Activated T-cell treated with anti-CD3 and anti-CD28 coated beads, Interleukin-2, amount 50 U/mL, for 4 hours (primary cell): ENCODE results near the gene BHLHA15. TPM values are rescaled to one million over a fixed set of nuclear protein-coding genes. Genes with fewer than 3 reads are reported as not detected.

Source experiments
- ATAC-seq, 2 donors: fragments of 200-7000 bp; cut with Tn5 transposase; one replicate each; pipeline ENCODE4 v1.10.0; 2021
- DNase-seq: peaks from one replicate; pipeline ENCODE4 v3.0.0-alpha.2; 2020
- H3K27me3 Mint-ChIP-seq: one replicate; pipeline ENCODE4 v1.8.0; 2021; ENCODE audit warnings: low read depth, mixed read lengths
- H3K36me3 Mint-ChIP-seq: one replicate; pipeline ENCODE4 v1.8.0; 2022; ENCODE audit warnings: mixed read lengths; ENCODE audit not compliant: insufficient read depth
- H3K4me1 Mint-ChIP-seq: one replicate; pipeline ENCODE4 v1.8.0; 2021; ENCODE audit warnings: low read depth, mixed read lengths
- H3K4me3 Mint-ChIP-seq: one replicate; pipeline ENCODE4 v1.8.0; 2021; ENCODE audit warnings: mild to moderate bottlenecking, moderate library complexity, mixed read lengths
- H3K9me3 Mint-ChIP-seq: one replicate; pipeline ENCODE4 v1.8.0; 2021; ENCODE audit warnings: mixed read lengths
- total RNA-seq, 3 donors: library from RNA; stranded (reverse); gene quantifications; one replicate each; pipeline ENCODE4 v1.2.1, GENCODE V29; 2021

Gene BHLHA15
- total RNA-seq, 3 donors from 2014 or later: 0.52 to 0.69 TPM; not detected in 1

DNA sequence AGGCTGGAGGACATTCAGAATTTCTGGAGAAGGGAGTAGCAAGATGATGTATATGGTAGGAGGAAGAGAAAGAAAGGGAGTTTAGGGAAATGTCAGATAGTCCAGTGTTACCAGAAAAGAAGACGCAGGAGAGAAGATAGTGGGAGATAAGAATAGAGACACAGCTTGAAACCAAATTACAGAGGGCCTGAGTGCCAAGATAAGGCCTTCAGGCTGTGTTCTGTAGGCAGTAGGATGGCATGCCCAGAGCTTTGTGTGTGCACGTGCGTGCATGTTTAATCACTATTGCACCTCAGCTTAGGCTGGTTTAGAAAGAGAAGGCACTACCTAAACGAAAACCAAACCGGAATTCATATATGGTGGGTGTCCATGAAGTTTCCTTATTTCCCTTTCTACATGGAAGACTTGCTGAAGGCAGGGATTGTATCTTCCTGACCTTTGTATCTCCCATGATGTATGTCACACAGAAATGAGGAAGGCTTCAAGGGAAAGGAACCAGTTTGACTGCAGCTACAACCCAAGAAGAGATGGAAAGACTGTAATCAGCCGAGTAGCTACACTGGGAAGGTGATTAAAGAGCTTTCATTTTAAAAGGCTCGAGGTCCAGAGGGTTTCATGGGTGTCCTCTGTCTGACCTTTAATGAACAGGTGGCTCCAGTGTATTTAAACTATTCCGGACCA lies 35.8 kb upstream of the BHLHA15 start:
- H3K4me1 Mint-ChIP-seq: no peaks in the 10 kb centered on the region
- H3K27me3 Mint-ChIP-seq: no peaks in the 10 kb centered on the region
- no peaks in the 10 kb centered on the region for H3K9me3 Mint-ChIP-seq
- ATAC-seq (no peak), DNase-seq (no peak)
- H3K4me3 Mint-ChIP-seq: no peak overlapping the region
- peaks cover 18% of the 10 kb centered on the region for H3K36me3 Mint-ChIP-seq

DNA sequence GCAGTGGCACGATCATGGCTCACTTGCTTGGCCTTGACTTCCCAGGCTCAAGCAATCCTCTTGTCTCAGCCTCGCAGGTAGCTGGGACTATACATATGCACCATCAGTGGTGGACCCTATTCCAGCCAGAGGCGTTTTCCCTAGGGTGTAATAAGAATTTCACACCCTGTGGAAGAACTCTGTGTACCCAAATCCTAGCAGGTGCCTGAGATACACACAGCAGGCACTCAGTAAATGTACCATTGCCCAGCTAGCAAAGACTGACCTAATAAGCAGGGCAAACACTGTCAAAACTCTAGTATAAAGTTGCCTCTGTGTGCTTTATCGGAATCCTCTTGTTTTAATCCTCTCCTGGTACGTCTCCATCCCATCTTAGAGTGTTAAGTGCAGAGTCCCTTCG lies 33.7 kb upstream of the BHLHA15 start:
- Mint-ChIP-seq H3K9me3 (no peaks in the 10 kb centered on the region), H3K4me3 (no peak overlapping the region), H3K4me1 (no peaks in the 10 kb centered on the region), H3K27me3 (no peaks in the 10 kb centered on the region), H3K36me3 (peaks cover 18% of the 10 kb centered on the region)
- DNase-seq (no peak), ATAC-seq (no peak)

DNA sequence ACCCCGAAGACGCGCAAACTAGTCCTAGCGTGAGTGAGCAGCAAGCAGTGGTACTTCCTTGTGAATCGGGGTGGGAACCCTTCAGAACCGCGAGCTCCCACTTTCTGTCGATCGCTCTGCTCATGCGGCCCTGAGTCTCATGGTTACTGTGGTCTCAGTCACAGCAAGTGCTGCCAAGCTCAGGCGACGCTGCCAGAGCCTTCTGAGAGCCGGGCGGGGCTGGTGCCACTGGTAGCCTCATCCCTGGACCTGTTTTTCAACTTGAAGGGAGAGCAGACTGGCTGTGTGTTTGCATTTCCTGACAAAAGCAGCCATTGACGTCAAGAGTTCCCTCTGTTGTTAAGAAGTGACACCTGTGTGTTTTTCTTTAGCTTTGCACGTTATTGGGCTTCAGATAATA lies 32.9 kb upstream of the BHLHA15 start:
- Mint-ChIP-seq H3K4me1 (no peaks in the 10 kb centered on the region), H3K36me3 (peaks cover 17% of the 10 kb centered on the region)

DNA sequence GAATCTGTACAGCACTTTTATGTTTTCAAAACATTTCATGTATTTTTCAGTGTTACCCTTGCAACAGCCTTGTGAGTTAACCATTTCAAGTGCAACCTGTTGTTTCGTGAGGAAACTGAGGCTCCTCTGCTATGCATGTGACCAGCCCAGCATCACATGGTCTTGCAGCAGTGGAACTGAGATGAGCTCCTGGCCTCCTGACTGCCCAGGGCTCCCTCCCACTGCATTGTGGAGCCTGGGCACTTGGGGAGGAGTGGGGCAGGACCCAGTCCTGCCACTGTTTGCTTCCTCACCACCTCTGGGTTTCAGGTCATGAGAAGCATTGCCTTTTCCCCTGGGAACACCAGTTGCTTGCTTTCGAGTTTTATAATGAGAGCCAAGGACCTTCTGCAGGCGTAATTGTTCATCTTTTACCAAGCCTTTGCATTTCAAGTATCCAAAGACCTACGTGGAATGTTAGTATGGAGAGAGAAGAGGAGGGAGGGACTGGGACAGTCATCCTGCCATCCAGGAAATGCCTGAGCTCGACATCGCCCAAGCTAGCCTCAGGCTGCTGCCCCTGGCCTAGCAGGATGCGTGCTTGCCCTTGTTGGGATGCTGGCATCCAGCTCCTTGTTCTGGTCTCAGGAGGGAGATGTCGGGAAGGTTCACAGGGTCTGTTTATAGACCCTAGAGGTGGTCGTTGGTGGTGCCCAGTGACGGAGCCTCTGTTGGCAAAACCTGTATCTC lies 32.3 kb upstream of the BHLHA15 start:
- Mint-ChIP-seq H3K36me3 (peaks cover 17% of the 10 kb centered on the region), H3K9me3 (no peaks in the 10 kb centered on the region), H3K4me3 (no peak overlapping the region), H3K27me3 (no peaks in the 10 kb centered on the region), H3K4me1 (no peaks in the 10 kb centered on the region)
- ATAC-seq: no peak
- no peak for DNase-seq

More for the DNA sequence above, 32.9 kb upstream of the BHLHA15 start:
- ATAC-seq (no peak), DNase-seq (no peak)
- Mint-ChIP-seq H3K4me3 (no peak overlapping the region), H3K27me3 (no peaks in the 10 kb centered on the region), H3K9me3 (no peaks in the 10 kb centered on the region)

DNA sequence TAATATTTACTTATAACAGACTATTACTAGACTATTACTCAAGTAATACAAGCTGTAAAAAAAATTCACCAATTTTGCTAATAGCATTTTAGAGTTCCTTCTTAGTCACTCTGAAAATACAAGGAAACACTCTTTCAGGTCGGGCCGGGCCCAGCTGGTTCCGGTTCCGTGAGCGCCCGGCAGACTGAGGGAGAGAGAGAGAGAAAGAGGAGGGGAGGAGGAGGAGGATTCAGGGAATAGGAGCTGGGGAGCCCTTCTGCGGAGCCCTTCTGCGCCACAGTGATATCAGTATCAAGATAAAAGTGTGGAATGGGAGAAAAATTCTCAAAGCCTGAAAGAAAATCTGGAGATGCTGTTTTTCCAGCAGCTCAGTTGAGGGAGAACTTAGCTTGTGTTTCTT lies 30.5 kb upstream of the BHLHA15 start:
- no peaks in the 10 kb centered on the region for H3K27me3 Mint-ChIP-seq

DNA sequence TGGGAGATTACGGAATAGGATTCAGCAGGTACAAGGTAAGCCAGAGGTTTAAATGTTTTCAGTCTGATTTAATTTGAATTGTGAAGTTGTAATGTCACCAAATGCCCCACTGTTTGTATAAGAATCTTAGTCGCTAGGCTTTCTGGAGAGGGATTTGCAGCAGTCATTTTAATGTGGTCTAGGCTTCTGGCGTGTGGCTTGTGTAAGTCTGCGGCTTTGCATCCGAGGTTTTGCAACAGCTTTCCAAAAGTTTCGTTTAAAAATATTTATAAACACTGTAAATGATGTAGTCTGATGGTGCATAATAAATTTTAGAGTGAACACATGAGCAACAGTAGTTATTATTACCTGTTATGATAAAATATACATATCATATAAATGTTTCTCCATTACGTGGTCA lies 26.1 kb upstream of the BHLHA15 start:
- no peak overlapping the region for H3K4me3 Mint-ChIP-seq
- no peak for ATAC-seq
- H3K27me3 Mint-ChIP-seq: no peaks in the 10 kb centered on the region
- H3K9me3 Mint-ChIP-seq: peaks cover 3% of the 10 kb centered on the region
- no peak for DNase-seq
- peaks cover 28% of the 10 kb centered on the region for H3K36me3 Mint-ChIP-seq
- H3K4me1 Mint-ChIP-seq: peaks cover 4% of the 10 kb centered on the region

More for the DNA sequence above, 30.5 kb upstream of the BHLHA15 start:
- H3K36me3 Mint-ChIP-seq: peaks cover 11% of the 10 kb centered on the region
- ATAC-seq (no peak), DNase-seq (no peak)
- H3K9me3 Mint-ChIP-seq: no peaks in the 10 kb centered on the region
- no peaks in the 10 kb centered on the region for H3K4me1 Mint-ChIP-seq
- no peak overlapping the region for H3K4me3 Mint-ChIP-seq

DNA sequence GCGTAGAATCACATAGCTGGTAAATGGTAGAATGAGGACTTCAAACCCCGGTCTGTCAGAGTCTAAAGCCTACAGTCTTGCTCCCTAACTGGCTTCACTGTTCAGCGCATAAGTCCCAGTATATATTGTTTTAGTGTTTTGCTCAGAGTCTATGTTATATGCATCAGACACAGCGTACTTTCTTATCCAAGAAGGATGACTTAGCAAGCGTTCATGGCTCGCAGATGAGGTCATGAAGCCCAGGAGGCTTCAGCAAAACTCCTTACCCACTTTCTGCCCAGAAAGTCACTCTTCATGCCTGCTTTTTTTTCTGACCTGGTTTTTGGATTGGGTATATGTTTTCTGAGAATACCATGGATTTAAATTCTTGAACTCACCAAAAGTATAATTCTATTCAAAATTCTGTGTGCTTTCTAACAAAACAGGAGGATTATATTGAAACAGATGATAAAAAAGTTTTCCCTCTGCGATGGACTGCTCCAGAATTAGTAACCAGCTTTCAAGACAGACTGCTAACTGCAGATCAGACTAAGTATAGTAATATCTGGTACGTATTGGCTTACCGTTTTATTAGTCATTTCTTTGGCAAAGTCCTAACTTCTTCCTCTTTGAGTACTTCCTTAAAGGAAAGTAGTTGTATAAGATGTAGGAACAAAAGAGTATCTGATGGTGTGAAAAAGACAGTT lies 24.6 kb upstream of the BHLHA15 start:
- peaks cover 29% of the 10 kb centered on the region for H3K36me3 Mint-ChIP-seq
- H3K27me3 Mint-ChIP-seq: no peaks in the 10 kb centered on the region
- ATAC-seq (no peak), DNase-seq (no peak)
- no peak overlapping the region for H3K4me3 Mint-ChIP-seq
- peaks cover 3% of the 10 kb centered on the region for H3K9me3 Mint-ChIP-seq
- peaks cover 4% of the 10 kb centered on the region for H3K4me1 Mint-ChIP-seq

DNA sequence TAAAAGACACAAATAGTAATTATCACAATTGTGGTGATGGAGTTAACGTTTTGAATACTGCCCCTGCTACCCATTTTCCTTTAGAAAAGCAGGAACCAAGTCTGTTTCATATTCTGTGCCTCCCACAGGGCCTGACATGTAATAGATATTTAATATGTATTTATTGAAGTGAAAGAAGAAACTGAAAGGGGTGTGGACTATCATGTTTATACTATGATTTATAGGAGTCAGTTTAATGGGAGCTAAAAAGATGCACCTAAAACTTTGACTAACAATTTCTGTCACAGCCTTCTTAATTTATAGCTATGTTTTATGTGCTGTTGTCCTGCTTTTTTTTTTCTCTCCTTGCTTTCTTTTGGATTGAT lies 24.1 kb upstream of the BHLHA15 start:
- no peak for ATAC-seq
- H3K4me1 Mint-ChIP-seq: peaks cover 4% of the 10 kb centered on the region
- peaks cover 30% of the 10 kb centered on the region for H3K36me3 Mint-ChIP-seq
- DNase-seq: no peak
- H3K9me3 Mint-ChIP-seq: peaks cover 3% of the 10 kb centered on the region
- H3K4me3 Mint-ChIP-seq: no peak overlapping the region
- H3K27me3 Mint-ChIP-seq: no peaks in the 10 kb centered on the region

DNA sequence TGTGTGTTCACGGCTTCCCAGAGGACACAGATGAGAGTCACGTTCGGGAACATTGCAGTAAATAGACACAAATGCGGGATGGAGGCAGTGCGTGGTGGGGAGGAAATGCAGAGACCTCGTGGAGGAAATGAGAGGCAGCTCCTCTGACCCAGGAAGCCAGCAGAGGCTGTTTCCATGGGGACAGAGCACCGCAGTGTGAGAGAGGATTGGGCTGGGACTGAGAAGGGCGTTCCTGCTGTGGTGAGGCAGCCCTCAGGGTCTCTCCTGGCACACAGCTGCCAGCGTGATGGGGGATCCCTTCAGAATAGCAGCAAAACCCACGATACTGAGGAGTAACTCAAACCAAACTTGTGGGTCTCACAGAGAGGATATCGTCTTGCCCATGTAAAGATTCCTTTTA lies 21.7 kb upstream of the BHLHA15 start:
- DNase-seq: no peak
- ATAC-seq: no peak
- Mint-ChIP-seq H3K9me3 (peaks cover 3% of the 10 kb centered on the region), H3K4me1 (peaks cover 4% of the 10 kb centered on the region), H3K27me3 (no peaks in the 10 kb centered on the region), H3K4me3 (no peak overlapping the region), H3K36me3 (peaks cover 43% of the 10 kb centered on the region)

DNA sequence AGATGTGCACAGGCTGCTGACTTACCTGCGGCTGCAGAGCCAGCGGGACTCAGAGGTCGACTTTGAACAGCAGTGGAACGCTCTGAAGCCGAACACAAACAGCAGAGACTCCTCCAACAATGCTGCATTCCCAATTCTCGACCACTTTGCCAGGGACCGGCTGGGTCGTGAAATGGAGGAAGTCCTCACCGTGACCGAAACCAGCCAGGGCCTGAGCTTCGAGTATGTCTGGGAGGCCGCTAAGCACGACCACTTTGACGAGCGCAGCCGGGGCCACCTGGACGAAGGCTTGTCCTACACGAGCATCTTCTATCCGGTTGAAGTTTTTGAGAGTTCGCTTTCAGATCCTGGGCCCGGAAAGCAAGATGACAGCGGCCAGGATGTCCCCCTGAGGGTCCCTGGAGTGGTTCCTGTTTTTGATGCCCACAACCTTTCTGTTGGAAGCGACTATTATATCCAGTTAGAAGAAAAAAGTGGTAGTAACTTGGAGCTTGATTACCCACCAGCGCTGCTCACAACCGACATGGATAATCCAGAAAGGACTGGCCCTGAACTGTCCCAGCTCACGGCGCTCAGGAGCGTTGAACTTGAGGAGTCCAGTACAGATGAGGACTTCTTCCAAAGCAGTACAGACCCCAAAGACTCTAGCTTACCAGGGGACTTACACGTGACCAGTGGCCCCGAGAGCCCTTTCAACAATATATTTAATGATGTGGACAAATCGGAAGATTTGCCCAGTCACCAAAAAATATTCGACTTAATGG lies 19.4 kb upstream of the BHLHA15 start:
- ATAC-seq (no peak), DNase-seq (no peak)
- H3K27me3 Mint-ChIP-seq: no peaks in the 10 kb centered on the region
- H3K36me3 Mint-ChIP-seq: peaks cover 44% of the 10 kb centered on the region
- peaks cover 3% of the 10 kb centered on the region for H3K4me1 Mint-ChIP-seq
- H3K4me3 Mint-ChIP-seq: no peak overlapping the region
- H3K9me3 Mint-ChIP-seq: peaks cover 3% of the 10 kb centered on the region

DNA sequence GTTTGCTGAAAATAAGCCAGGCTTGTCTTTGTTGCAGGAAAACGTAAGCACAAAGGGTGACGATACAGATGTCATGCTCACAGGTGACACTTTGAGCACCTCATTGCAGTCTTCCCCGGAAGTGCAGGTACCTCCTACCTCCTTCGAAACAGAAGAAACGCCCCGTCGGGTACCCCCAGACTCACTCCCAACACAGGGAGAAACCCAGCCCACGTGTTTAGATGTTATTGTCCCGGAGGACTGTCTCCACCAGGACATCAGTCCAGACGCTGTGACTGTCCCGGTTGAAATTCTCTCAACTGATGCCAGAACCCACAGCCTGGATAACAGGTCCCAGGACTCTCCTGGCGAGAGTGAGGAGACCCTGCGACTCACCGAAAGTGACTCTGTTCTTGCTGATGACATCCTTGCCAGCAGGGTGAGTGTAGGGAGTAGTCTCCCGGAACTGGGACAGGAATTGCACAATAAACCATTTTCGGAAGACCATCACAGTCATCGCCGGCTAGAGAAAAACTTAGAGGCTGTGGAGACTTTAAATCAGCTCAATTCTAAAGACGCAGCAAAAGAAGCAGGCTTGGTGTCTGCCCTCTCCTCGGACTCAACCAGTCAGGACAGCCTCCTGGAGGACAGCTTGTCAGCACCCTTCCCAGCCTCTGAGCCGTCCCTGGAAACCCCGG lies 18.3 kb upstream of the BHLHA15 start:
- DNase-seq (no peak), ATAC-seq (no peak)
- H3K4me3 Mint-ChIP-seq: no peak overlapping the region
- peaks cover 2% of the 10 kb centered on the region for H3K4me1 Mint-ChIP-seq
- peaks cover 3% of the 10 kb centered on the region for H3K9me3 Mint-ChIP-seq
- H3K27me3 Mint-ChIP-seq: no peaks in the 10 kb centered on the region
- peaks cover 41% of the 10 kb centered on the region for H3K36me3 Mint-ChIP-seq

DNA sequence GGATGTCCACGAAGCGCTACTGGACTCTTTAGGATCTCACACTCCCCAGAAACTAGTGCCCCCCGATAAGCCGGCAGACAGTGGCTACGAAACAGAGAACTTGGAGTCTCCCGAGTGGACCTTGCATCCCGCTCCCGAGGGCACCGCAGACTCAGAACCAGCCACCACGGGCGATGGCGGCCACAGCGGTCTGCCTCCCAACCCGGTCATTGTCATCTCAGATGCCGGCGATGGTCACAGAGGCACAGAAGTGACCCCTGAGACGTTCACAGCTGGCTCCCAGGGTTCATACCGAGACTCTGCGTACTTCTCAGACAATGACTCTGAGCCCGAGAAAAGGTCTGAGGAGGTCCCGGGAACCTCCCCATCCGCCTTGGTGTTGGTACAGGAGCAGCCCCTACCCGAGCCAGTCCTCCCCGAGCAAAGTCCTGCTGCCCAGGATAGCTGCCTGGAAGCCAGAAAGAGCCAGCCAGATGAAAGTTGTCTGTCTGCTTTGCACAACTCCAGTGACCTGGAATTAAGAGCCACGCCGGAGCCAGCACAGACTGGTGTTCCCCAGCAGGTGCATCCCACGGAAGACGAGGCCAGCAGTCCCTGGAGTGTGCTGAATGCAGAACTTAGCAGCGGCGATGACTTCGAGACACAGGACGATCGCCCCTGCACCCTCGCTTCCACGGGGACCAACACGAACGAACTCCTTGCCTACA lies 17.6 kb upstream of the BHLHA15 start:
- Mint-ChIP-seq H3K4me3 (no peak overlapping the region), H3K9me3 (peaks cover 3% of the 10 kb centered on the region), H3K27me3 (no peaks in the 10 kb centered on the region), H3K36me3 (peaks cover 37% of the 10 kb centered on the region), H3K4me1 (peaks cover 2% of the 10 kb centered on the region)
- ATAC-seq (no peak), DNase-seq (no peak)

DNA sequence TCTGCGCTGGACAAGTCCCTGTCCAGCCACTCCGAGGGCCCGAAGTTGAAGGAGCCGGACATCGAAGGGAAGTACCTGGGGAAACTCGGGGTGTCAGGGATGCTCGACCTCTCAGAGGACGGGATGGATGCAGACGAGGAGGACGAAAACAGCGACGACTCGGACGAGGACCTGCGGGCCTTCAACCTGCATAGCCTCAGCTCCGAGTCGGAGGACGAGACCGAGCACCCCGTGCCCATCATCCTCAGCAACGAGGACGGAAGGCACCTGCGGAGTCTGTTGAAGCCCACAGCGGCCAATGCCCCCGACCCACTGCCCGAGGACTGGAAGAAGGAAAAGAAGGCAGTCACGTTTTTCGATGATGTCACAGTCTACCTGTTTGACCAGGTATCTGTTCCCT lies 17.1 kb upstream of the BHLHA15 start:
- ATAC-seq (no peak), DNase-seq (no peak)
- Mint-ChIP-seq H3K36me3 (peaks cover 34% of the 10 kb centered on the region), H3K9me3 (peaks cover 4% of the 10 kb centered on the region), H3K27me3 (no peaks in the 10 kb centered on the region), H3K4me1 (peaks cover 4% of the 10 kb centered on the region), H3K4me3 (no peak overlapping the region)
